Endometrium (tissue), 2 donors: ENCODE results near the gene PLD5.

Experiments
- FAIRE-seq: peaks from 2 replicates; lab custom pipeline; 2012; peaks lifted over from hg19 to GRCh38; lab: Jason Lieb, UNC
- donor health status: control.
- donor health status: control.

PLD5 gene

DNA sequence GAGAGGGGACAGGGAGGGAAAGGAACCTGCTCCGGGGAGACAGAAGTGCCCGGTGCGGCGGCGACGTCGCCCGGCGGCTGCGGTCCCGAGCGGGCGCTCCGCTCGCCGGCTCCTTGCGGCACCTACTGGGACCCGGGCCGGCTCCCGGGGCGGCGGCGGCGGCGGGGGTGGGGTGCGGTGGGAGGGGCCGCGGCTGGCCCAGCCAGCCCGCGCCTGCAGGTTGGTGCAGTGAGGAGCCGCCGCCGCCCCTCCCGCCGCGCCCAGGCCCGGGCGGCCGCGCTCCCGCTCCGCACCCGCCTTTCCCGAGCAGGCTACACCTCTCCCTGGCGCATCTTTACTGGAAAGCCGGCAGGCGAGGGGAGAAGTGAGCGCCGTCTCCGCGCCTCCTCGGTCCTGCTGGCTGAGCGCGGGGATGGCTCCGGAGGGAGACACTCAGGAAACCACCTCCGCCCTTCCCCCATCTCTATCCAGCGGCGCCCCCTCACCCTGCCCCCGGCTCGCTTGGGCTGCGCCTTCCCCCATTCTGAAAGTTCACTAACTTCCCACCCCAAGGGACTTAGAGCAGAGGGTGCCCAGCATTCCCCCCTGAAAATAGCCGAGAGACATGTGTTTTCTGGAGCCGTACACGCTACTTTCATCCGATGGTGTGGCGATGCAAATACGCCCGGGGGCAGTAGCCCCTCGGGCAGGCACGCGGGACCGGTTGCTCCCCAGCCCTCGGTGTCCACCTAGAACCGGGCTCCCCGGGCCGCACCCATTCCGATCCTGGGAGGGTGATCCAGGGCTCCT lies at the start of gene PLD5:
Gene PLD5 (minus strand): TSS at position 127 of the 789 bp plus-strand sequence.
- FAIRE-seq = no peak

DNA sequence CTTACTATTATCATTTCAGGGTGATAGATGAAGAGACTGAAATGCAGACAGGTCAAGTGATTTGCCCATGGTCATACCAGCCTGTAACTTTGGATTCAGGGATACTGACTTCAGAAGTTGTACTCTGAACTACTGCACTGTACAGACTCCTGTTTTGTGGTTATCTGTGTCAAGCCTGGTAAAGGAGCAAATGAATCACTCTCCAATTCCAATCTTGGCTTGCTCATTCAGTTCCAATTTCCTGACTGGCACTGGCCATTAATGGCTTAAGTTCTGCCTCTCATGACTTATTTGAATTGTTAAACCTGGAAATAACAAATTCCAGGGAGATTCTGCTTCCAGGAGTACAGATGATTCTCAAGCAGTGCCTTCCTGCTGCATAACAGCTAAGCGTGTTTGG lies 45.4 kb upstream of the PLD5 start:
- FAIRE-seq = no peak

DNA sequence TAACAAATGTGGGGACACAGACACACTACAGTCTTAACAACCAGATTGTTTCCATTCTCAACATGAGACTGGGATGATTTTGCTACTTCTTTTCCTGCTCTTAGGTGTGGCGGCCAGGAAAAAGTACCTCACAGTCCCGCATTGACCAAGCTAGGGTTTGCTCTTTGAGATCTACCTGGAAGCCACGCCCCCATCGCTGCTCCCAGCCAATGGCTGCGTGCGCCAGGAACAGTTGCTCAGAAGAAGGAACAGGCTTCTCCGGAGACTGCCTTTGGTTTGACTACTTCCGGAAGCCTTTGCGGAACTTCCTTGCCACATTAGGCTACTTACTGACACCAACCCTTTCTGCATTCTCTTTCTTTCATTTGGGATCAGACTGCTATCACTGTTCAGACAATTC lies 44.2 kb upstream of the PLD5 start:
- FAIRE-seq = no peak

DNA sequence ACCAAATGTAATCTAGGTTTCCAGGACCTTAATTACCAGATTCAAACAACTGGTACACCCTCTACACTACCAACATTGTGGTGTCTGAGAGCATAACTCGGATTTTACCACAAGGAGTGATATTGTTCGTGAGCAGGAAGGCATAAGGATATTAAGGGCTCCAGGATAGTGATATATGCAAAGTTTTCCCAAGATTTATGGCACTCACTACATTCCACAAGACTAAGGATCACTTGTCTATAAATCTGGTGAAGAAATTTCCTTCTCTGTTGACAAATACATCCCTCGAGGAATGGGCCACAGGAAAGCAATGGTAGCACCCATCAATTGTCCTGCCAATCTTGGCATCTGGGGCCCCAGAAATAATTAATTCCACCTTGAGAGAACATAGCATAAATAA lies 43.1 kb upstream of the PLD5 start:
- FAIRE-seq = no peak

DNA sequence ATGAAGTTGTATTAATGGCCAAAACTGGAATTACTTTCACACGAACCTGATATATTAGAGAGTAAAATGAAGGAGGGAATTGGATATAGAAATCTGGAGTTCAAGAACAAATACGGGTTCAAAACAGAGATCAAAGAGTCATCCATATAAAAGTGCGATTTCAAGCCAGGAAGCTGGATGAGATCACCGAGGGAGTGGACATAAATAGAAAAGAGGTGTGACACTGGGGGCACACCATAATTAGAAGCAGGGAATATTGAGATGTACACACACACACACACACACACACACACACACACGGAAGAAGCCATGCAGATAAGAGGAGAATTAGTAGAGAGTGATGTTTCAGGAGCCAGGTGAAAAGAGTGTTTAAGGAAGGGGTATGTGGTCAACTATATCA lies 32.3 kb upstream of the PLD5 start:
- FAIRE-seq = no peak

DNA sequence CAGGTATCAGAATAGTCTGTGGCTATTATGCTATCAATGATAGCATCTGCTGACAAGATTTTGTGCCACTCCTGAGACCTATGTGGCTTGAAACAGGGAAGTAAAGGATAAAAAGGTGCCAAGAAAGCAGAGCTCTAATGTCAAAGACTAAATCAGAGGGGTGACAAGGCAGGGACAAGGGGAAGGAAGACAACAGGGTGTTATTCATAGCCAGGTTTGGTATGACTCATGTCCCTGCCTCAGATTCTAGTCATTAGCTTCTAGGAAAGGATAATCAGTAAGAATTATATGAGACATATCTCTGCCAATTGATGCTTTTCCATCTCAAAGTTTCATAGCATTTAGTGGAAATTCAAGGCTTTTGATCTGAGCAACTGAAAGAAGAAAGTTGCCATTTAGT lies 31.8 kb upstream of the PLD5 start:
- no peak for FAIRE-seq

DNA sequence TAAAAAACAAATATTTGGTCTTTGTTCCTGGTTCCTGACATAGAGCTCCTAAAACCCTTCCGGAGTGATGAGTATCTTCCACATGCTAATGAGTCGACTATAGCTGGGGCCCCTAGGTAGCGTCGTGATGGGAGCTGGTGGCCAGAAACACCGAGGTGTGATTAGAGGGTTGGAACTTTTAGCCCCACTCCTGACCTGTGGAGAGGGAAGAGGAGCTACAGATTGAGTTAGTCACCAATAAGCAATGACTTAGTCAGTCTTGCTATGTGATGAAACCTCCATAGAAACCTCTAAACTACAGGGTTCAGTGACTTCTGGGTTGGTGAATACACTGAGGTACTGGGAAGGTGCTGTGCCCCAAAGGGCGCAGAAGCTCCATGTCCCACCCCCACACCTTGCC lies 30.1 kb upstream of the PLD5 start:
- FAIRE-seq = no peak

DNA sequence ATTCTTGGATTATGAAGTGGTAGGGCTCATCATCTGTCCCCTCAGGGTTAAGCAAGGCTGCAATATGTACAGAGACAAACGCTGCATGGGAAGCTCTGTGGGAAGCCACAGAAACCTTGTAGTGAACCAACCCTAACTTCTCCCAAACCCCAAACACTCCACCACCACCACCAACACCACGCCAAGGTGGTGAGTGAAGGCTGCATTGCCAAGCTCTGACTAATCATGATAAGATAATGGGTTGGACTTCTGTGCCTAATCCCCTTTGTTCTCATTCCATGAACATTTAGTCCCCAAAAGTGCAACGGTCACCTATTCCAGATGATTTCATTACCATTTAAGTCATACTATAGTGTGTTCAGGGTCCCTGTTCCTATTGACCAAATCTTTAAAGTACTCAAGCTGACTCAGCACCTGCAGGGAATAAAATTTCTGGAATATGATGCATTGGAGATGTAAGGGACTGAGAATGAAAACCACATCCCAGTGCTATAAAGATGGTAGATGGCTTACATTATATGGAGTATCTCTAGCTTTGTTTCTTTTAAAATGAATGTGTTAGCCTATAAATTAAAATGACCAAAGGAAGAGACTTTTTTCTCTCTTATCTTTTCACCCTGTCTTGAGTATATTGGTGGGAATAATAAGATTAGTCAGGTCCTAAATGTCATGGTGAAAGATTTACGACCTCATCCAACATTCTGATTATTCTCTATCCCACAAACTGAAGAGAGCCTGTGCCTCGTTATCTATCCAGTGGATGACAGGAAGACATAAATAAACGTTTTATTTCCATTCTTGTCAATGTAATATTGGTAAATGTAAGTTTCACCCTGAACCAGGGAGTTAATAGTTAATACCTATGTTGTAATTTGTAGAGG lies 22.6 kb upstream of the PLD5 start:
- FAIRE-seq = no peak

DNA sequence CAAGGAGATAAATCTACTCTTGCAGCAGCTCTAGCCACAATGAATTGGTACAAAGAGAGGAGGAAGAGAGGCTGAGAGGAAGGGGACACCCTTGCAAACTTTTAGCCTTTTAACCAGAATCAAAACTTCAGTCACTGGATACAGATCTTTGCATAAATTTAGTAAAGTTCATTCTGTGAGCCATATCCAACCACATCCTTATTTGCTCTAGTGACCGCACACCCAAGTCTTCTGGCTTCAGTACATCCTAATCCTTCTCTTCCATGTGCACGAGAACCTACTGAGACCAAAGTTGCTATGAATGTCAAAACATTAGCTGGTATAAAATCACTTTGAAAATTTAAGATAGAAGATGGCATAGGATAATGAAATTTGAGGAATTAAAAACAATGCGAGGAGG lies 21.9 kb upstream of the PLD5 start:
- FAIRE-seq = no peak

DNA sequence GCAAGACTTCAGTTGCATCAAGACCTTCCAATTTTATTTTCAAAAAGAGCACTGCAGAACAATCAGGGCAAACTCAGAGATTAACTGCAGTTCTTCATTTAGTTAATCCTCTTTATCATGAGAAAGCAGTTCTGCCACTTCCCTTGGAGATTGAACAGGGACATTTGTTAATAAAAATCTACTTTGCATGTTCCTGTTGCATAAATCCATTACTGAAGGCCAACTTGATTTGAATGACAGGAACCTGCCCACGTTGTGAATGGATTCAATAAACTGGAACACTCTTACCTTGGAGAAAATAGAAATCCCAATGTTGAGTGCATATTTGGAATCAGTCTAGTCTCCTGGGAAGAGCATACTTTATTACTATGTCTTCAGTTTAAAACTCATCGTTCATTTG lies 19.6 kb upstream of the PLD5 start:
- no peak for FAIRE-seq

DNA sequence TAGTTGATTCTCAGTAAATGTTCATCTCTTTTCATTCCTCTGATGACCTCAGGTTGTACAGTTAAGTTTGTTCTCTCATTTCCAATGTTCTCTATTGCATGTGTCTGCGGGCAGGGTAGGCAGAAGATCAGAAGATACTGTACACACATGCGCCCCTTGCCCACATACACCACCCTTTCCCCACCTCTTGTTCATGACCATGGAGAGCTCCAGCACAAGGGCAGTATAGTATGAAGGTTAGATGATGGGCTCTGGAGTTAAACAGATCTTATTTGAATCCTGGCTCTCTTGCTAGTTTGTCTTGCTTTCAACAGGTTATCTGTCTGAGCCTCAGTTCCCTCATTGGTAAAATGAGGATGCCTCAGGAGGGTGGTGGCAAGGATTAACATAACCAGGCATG lies 17.8 kb upstream of the PLD5 start:
- no peak for FAIRE-seq

DNA sequence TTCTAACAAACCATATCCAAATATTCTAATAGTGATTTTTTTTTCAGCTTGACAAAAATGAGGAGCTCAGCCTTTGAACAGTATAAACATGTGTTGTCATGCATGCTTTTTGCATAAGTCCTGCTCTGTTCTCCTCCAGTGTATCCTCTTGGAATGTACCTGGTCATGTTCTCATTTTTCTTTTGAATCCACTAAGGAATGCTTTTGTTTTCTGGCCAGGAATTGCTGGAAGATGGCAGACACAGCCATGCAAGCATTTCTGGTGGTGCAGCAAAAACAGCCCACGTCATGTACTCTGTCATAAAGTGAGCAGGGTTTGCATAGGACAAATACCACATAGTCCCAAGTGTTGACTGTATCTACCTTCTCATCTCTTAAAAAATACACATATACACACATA lies 11.5 kb upstream of the PLD5 start:
- FAIRE-seq = no peak

DNA sequence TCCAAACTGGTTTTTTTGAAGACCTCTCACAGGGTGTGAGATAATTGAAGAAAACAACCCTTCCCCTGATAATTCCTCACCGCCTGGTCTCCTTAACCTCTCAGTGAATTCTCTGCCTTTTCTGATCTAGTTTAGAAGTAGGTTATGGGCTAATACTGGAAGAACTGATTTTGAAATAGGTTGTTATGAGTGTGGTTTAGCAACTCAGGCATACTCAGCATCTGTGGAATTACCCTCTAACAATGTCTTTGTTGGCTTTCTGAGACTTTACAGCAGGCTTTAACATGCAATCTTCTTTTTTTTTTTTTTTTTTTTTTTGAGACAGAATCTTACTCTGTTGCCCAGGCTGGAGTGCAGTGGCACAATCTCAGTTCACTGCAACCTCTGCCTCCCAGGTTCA lies 10.3 kb upstream of the PLD5 start:
- FAIRE-seq = no peak

DNA sequence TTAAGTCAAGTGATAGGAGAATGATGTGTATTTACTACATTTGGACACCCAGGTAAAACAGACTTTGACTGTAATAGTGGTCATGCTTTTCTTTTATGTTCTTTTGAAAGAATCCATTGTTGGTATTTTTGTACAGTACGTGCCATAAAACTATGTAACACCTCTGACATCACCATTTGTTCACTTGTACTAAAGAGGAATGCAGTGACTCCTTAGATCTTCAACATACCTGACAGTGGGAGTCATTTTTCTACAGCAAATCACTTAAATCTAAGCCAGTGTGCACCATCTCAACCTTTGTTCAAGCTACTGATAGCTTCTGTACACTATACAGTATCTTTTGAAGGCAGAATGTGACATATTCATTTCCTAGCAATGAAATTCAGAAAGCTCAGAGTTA lies 6.3 kb upstream of the PLD5 start:
- FAIRE-seq = no peak

DNA sequence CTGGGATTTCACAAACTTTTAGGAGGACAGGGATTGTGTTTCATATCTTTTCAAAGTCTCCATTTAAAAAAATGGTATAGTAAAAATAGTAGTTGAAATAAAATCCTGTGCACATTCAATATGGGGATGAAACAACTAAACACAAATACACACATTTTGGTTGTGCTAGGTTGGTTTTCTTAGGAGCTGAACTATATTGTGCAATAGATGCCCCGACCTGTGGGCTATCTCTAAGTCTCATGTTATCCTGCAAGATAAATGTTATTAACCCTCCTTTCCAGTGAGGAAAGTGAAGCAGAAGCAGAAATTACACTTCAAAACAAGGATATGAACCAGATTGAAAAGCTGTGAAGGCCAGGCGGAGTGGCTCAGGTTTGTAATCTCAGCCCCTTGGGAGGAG lies 1.3 kb upstream of the PLD5 start:
- FAIRE-seq = no peak

DNA sequence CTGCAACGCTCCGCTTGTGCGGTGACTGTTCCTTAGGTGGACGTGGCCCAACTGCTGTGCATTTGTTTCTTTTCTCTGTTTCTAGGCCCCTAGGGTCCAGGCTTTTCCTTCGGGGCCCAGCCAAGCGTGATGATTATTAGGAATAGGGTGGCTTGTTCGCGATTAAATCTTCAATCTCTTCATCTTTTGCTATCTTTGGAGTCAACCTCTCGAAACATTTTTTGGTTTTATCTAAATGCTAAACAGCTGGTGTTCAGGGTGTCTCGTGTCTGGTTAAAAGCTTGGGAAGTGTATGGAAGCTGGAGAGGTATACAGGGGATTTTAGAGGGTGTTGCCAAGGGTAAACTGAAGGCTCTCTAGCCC lies 844 bp upstream of the PLD5 start:
- no peak for FAIRE-seq

DNA sequence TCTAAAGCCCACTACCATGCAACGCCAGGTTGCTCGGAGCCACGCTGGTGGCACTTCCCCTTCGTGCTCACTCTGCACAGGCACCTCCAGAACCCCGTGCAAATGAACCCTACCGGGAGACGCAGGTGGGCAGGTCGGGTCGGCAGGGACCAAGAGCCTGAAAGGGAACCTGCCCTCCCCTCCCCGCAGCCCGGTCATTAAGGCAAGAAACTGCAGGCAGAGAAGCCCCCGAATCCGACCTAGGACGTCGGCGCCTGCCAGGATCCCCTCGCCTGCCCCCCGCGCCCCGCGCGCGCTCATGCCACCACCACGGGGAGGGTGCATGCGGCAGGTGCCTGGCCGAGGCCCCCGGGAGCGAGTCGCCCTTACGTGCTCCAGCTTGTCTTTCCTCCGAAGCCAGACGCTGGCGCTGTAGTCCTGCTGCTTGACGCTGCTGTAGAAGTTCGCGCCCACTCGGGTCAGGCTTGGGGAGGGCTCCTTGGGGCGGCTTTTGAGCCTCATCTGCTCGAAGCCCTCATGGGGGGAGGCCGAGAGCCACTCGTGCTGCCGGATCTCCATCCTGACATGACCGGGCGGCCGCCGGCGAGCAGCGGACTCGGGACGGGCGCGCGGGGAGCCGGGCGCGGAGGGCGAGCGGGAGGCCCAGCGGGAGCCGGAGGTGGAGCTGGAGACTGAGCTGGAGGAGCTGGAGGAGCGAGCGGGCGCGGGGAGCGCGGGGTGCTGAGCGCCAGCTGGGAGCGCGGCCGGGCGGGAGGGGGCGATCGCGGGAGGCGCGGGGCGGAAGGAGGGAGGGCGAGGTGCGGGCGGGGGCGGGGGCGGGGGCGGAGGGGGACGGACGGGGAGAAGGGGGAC lies 552 bp downstream of the PLD5 start:
- FAIRE-seq = no peak

DNA sequence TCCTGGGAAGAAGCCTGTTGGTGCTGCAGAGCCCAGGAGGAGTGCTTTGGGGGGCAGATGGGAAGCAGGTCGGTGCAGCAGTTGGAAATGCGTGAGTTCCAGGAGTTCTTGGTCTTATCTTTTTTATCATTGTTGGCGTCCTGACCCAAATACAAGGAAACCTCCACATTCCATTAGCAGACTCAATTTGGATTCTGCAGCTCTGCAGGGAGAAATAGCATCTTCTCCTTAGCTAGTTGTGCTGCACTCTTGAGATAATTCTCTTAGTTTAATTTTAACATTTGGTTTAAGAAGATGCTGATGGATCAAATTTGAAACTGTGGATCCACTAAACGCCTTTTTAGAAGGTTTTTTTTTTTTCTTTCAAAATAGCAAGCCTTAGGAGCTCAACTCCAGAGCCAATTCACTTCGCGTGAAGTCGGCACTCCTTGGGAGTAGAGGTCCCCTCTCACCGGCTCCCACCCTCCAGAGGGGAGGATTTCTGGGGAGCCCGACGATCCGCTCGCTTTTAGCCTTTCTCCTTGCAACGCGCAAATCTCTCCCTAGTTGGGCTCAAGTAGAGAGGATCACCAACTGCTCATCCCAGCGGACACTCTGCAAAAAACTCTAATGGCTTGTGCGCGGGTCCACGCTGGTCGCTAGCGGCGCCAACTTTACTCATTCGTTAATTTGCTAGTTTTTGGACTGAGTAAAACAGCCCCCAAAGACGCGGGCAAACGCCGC lies 1.3 kb downstream of the PLD5 start:
- no peak for FAIRE-seq

DNA sequence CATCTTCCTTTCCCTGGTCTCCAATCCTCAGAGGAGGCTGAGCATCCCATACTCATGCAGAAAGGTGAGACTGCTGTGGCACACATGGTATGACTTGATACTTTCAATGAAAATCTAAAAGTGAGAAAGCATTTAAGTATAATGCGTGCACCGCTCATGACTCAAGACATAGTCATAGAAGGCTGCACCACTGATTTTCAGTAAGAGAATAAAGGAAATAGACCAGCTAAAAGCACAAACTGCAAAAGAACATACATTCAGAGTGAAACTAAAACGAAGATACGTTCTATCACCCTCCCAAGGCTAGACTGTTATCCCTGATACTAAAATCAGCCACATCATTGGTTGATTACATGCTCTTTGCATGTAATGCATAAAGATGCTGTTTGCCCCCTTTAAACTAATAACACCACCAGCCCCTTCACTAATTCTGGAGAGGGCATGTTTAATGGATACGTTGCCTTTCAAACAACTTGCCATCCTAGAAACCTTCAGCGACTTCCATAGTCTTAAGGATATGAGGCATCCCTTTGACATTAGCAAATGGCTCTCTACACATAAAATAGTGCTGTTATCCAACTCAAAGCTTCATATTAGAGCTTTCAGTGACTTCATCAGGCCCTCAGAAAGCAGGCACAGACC lies 2.1 kb downstream of the PLD5 start:
- no peak for FAIRE-seq

DNA sequence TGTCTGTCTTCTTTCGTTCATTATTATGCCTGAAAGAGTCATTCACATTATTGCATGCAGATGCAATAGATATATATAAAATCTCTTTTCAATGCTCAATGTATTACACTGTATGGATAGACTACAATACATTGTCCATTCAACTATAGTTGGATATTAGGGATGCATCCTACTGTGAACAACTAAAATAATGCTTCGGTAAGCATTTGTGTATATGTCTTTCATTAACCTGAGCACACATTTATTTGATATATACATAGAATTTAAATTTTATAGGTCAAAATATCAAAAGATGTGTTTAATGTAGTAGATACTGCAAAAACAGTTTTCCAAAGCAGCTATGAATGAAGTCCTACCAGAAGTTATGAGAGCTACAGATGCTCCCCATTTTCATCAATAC lies 8.9 kb downstream of the PLD5 start:
- FAIRE-seq = no peak

DNA sequence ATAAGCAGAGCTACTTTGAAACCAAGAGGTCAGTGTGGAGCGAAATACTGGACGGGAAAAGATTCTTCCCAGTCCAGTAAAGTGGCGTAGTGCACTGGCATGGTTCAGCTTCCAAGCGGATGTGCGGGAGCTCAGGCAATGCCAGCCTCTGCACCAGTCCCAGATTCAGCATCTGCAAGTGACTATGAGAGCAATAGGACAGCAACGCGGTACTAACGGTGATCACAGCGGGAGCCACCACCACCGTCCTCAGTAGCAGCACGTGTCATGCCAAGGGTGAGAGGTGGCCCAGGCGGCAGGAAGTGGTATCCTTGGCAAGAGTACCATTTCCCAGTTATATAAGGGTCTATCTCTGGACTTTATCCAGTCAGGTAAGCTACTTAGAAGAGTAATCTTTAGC lies 17.8 kb downstream of the PLD5 start:
- FAIRE-seq = no peak

DNA sequence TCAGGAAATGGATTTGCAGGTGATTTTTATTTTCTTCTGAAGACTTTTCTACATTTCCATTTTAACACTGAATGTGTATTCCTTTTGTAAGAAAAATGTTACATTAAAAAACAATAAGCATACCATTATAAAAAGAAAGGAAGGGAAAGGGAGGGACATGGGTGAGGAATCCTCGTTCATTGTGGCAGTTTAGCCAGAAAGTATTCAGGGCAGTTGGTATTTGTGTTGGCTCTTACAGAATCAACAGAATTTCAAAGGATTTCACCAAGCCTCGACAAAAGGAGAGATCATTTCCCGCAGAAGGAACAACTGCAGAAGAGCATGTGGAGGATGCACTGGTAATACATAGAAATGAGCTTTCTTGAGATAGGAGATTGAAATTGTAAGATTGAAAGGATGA lies 35.0 kb downstream of the PLD5 start:
- FAIRE-seq = no peak
